Keratinocyte (primary cell): Measurements from ENCODE around the gene PAX4. TPM values are rescaled to one million over a fixed set of nuclear protein-coding genes. Genes with fewer than 3 reads are reported as not detected.

ENCODE experiments used
- DNase-seq: peaks from one replicate; pipeline ENCODE4 v3.0.0-alpha.2; 2011; ENCODE audit warnings: low read depth, missing footprints, low spot score
- FAIRE-seq: peaks from 2 replicates; lab custom pipeline; 2011; peaks lifted over from hg19 to GRCh38; lab: Jason Lieb, UNC
- H2AFZ ChIP-seq: 2 replicates; pipeline ENCODE4 v1.6.0; 2012; ENCODE audit warnings: low read length, control low read depth, inconsistent platforms; ENCODE audit not compliant: control insufficient read depth
- H3K27ac ChIP-seq: 2 replicates; pipeline ENCODE4 v1.5.1; 2011; ENCODE audit warnings: low read length; ENCODE audit not compliant: control insufficient read depth, insufficient read depth
- H3K27me3 ChIP-seq: 3 replicates; pipeline ENCODE4 v1.6.0; 2011; ENCODE audit warnings: low read length; ENCODE audit not compliant: control insufficient read depth, insufficient read depth; ENCODE audit errors: extremely low read depth
- H3K36me3 ChIP-seq, 2 experiments: 2 replicates in 1 of 2; 3 replicates in 1 of 2; pipeline ENCODE4 v1.5.1; 2011; ENCODE audit warnings: low read length in 2 of 2, mild to moderate bottlenecking in 1 of 2; ENCODE audit not compliant: control insufficient read depth in 2 of 2, insufficient read depth in 2 of 2; ENCODE audit errors: extremely low read depth in 1 of 2
- H3K4me1 ChIP-seq: 3 replicates; pipeline ENCODE4 v1.5.1; 2011; ENCODE audit warnings: low read length; ENCODE audit not compliant: control insufficient read depth, insufficient read depth; ENCODE audit errors: extremely low read depth
- H3K4me2 ChIP-seq: 3 replicates; pipeline ENCODE4 v1.6.0; 2011; ENCODE audit warnings: low read depth, low read length; ENCODE audit not compliant: control insufficient read depth, insufficient read depth; ENCODE audit errors: extremely low read depth
- H3K4me3 ChIP-seq, 3 experiments: fragments of 200-600 bp in 1 of 3; sonication (generic) in 1 of 3; 2 replicates in 2 of 3; 3 replicates in 1 of 3; pipeline ENCODE4 v1.5.1; 2011 to 2016; ENCODE audit warnings: low read length in 3 of 3, mild to moderate bottlenecking in 3 of 3, control low read depth in 2 of 3, inconsistent platforms in 1 of 3, low read depth in 1 of 3, mixed read lengths in 1 of 3, mixed run types in 1 of 3, moderate library complexity in 1 of 3; ENCODE audit not compliant: control insufficient read depth in 2 of 3, insufficient read depth in 2 of 3; ENCODE audit errors: extremely low read depth in 1 of 3
- H3K79me2 ChIP-seq: 2 replicates; pipeline ENCODE4 v1.6.0; 2012; ENCODE audit warnings: low read length; ENCODE audit not compliant: control insufficient read depth, insufficient read depth
- H3K9ac ChIP-seq: 3 replicates; pipeline ENCODE4 v1.6.0; 2011; ENCODE audit warnings: low read length; ENCODE audit not compliant: control insufficient read depth, insufficient read depth; ENCODE audit errors: extremely low read depth
- H3K9me1 ChIP-seq: 3 replicates; pipeline ENCODE4 v1.6.0; 2011; ENCODE audit warnings: low read length; ENCODE audit not compliant: control insufficient read depth, insufficient read depth; ENCODE audit errors: extremely low read depth
- H3K9me3 ChIP-seq: 2 replicates; pipeline ENCODE4 v1.5.1; 2012; ENCODE audit warnings: low read depth, low read length; ENCODE audit not compliant: control insufficient read depth
- H4K20me1 ChIP-seq: 3 replicates; pipeline ENCODE4 v1.6.0; 2011; ENCODE audit warnings: low read length; ENCODE audit not compliant: control insufficient read depth, insufficient read depth; ENCODE audit errors: extremely low read depth
- EZH2 ChIP-seq: IDR thresholded peaks from one replicate; pipeline ENCODE4 v1.6.1; 2012; ENCODE audit warnings: inconsistent platforms, mild to moderate bottlenecking, low read length, moderate library complexity
- dilution Hi-C: fragments of 300-500 bp; cut with MboI; formaldehyde crosslinking; loops from one replicate; pipeline ENCODE4 v1.7.0; 2020; ENCODE audit warnings: low sequenced_read_pairs; ENCODE audit not compliant: extremely low pct_ligation_motif_present
- polyA plus RNA-seq, 5 experiments: library from polyadenylated mRNA; depleted of rRNA in 3 of 5; stranded (reverse) in 3 of 5; stranded (forward) in 1 of 5; unstranded in 1 of 5; fragments of >200 nt; gene quantifications; 1 replicate in 1 of 5; 2 replicates in 3 of 5; 3 replicates in 1 of 5; pipeline versions ENCODE4 v1.2.1 to v1.2.3, GENCODE V29; 2011 to 2012; ENCODE audit warnings: missing spikeins in 2 of 5, low read depth in 1 of 5, low replicate concordance in 1 of 5
- TF ChIP-seq, protein P1 (sequence below), 3 experiments: IDR thresholded peaks in 1 of 3; conservative IDR thresholded peaks in 1 of 3; optimal IDR thresholded peaks in 1 of 3; 2 replicates in 2 of 3; 3 replicates in 1 of 3; pipeline versions ENCODE3 to v1.5.1; 2011; ENCODE audit warnings: low read length in 3 of 3, mild to moderate bottlenecking in 3 of 3, moderate library complexity in 2 of 3, control low read depth in 1 of 3, inconsistent platforms in 1 of 3; ENCODE audit not compliant: insufficient read depth in 2 of 3; ENCODE audit errors: extremely low read depth in 1 of 3

The PAX4 gene
- polyA plus RNA-seq, 1 donor (not counting 4 experiments of a cell fraction or from before 2014, with no cell fraction given) = not detected

DNA sequence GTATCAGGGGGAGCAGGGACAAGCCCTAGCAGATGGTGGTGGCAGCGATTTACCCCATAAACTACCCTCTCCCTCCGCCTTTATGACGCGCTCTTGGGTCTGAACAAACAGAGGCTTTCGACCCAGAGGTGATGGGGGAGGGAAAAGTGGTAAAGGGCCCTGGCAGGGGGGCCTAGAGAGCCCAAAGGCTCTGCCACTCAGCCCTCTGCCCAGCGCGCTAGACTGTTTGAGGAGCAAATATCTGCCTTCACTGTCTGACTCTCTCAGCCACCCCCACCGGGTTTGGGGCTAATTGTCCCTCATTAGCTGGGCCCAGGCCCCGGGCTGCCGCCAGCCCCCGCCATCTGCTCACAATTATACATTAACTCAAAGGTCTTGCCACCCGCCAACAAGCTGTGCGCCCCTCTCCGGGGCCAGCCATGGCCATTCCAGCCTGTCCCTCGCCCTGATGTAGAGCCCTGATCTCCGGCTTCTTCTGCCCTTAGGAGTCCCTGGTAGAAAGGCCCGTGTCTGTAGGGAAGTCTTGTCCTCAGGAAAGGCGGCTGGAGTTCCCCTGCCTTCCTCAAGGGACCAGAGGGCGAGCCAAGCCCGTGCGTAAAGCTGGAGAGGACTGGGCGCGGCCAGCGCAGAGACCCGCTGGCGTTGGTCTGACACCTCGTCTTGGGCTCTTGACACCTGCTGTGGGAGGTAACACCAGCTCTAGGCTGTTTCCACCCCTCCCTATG lies 1.9 kb upstream of the PAX4 start:
- Histone ChIP-seq H3K79me2 (no peaks in the 10 kb centered on the region), H3K4me1 (no peaks in the 10 kb centered on the region), H3K27me3 (peaks cover 42% of the 10 kb centered on the region), H3K9me3 (no peaks in the 10 kb centered on the region), H2AFZ (no peak overlapping the region), H3K4me3 (no peak overlapping the region), H3K9ac (no peak overlapping the region), H3K4me2 (no peak overlapping the region), H4K20me1 (no peaks in the 10 kb centered on the region), H3K36me3 (no peaks in the 10 kb centered on the region), H3K27ac (no peak overlapping the region), H3K9me1 (no peaks in the 10 kb centered on the region)
- FAIRE-seq (no peak), DNase-seq (no peak)
- dilution Hi-C loops = no loop called here
- TF ChIP-seq, protein P1, sequence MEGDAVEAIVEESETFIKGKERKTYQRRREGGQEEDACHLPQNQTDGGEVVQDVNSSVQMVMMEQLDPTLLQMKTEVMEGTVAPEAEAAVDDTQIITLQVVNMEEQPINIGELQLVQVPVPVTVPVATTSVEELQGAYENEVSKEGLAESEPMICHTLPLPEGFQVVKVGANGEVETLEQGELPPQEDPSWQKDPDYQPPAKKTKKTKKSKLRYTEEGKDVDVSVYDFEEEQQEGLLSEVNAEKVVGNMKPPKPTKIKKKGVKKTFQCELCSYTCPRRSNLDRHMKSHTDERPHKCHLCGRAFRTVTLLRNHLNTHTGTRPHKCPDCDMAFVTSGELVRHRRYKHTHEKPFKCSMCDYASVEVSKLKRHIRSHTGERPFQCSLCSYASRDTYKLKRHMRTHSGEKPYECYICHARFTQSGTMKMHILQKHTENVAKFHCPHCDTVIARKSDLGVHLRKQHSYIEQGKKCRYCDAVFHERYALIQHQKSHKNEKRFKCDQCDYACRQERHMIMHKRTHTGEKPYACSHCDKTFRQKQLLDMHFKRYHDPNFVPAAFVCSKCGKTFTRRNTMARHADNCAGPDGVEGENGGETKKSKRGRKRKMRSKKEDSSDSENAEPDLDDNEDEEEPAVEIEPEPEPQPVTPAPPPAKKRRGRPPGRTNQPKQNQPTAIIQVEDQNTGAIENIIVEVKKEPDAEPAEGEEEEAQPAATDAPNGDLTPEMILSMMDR (optimal IDR thresholded peaks at IDR 0.05 in 1 of 3, IDR thresholded peaks at IDR 0.05 in 1 of 3, conservative IDR thresholded peaks at IDR 0.05 in 1 of 3; ENCODE audit: extremely low read depth in 1 of 3, insufficient read depth in 2 of 3, low read length in 3 of 3) = no peak
- no peak for TF ChIP-seq EZH2

DNA sequence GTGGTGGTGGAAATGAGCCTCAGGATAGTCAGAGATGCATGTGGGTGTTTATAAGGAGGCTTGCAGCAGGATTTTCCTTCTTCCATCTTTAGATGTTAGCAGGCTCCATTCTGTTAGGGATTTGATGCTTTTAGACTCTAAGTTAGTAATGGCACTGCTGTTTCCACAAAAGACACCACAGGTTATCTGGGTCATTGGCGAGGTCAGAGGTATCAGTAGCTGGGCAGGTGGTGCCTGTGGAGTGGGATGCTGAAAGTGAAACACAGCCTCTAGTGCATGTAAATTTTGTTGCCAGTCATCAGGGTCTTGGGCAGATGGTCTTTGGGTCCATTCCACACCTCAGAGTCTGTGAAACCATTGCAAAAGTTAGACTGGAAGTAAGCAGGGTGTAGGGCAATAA lies 833 bp upstream of the PAX4 start:
- Histone ChIP-seq H3K9ac (no peak overlapping the region), H3K9me1 (no peaks in the 10 kb centered on the region), H3K4me2 (no peak overlapping the region), H3K4me3 (no peak overlapping the region), H4K20me1 (no peaks in the 10 kb centered on the region), H3K9me3 (no peaks in the 10 kb centered on the region), H3K27me3 (peaks cover 44% of the 10 kb centered on the region), H3K36me3 (no peaks in the 10 kb centered on the region), H3K27ac (no peak overlapping the region), H3K4me1 (no peaks in the 10 kb centered on the region), H2AFZ (no peak overlapping the region), H3K79me2 (no peaks in the 10 kb centered on the region)
- FAIRE-seq (no peak), DNase-seq (no peak)
- dilution Hi-C loops = no loop called here
- TF ChIP-seq, protein P1 (optimal IDR thresholded peaks at IDR 0.05 in 1 of 3, IDR thresholded peaks at IDR 0.05 in 1 of 3, conservative IDR thresholded peaks at IDR 0.05 in 1 of 3; ENCODE audit: extremely low read depth in 1 of 3, insufficient read depth in 2 of 3, low read length in 3 of 3) = no peak
- TF ChIP-seq EZH2 = no peak
